GM19240 (cell line): ENCODE measurements around the gene ZNF211.

Experiments
- DNase-seq: peaks from one replicate; pipeline ENCODE4 v3.0.0; 2011; ENCODE audit warnings: low spot score; ENCODE audit not compliant: insufficient read length

The ZNF211 gene

GRCh38 chr19:57655443-57655842 is 22.5 kb downstream of the ZNF211 start:
- no peak for DNase-seq

- DNase-seq, result no peak
Observed at GRCh38 chr19:57656346-57656745, 23.4 kb downstream of the ZNF211 start.

- no peak for DNase-seq
Observed at GRCh38 chr19:57664269-57665127, 31.5 kb downstream of the ZNF211 start.

- DNase-seq, result no peak
Observed at GRCh38 chr19:57665261-57665806, 32.4 kb downstream of the ZNF211 start.

- DNase-seq, result no peak
Observed at GRCh38 chr19:57667228-57667627, 34.3 kb downstream of the ZNF211 start.

- no peak for DNase-seq
Observed at GRCh38 chr19:57668635-57669034, 35.7 kb downstream of the ZNF211 start, which contains the start of gene ZSCAN4. ZSCAN4 (plus strand) TSS chr19:57668935; CDS start chr19:57676146, 7,211 bp downstream.

- no peak for DNase-seq
Observed at GRCh38 chr19:57671124-57671895, 38.3 kb downstream of the ZNF211 start.

- DNase-seq, result no peak
Observed at GRCh38 chr19:57672466-57672865, 39.5 kb downstream of the ZNF211 start.

GRCh38 chr19:57675881-57676280 is 42.9 kb downstream of the ZNF211 start:
- DNase-seq, result no peak

GRCh38 chr19:57682226-57682766 is 49.3 kb downstream of the ZNF211 start:
- DNase-seq, result no peak

- no peak for DNase-seq
Observed at GRCh38 chr19:57686727-57687126, 53.8 kb downstream of the ZNF211 start.

GRCh38 chr19:57687363-57688010 is 54.5 kb downstream of the ZNF211 start:
- DNase-seq, result no peak

- no peak for DNase-seq
Observed at GRCh38 chr19:57688011-57688763, 55.2 kb downstream of the ZNF211 start.

GRCh38 chr19:57689750-57690149 is 56.8 kb downstream of the ZNF211 start:
- no peak for DNase-seq
